Measurements from ENCODE around the gene DOCK3.

The DOCK3 gene

DNA sequence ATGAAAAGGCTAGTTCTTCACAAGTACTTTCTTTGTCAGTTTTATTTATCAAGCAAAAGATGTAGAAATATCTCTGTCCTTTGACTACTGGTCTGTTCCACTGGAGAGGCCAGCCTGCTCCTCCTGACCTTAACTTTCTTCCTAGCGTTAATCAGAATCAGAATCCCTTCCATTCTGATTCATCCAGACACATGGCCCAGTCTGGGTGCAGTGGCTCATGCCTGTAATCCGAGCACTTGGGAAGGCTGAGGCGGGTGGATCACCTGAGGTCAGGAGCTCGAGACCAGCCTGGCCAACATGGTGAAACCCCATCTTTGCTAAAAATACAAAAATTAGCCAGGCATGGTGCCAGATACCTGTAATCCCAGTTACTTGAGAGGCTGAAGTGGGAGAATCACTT is 678.4 kb downstream of the DOCK3 start:
- Histone ChIP-seq H3K36me3 (replicated peaks; ENCODE audit: low read depth, low read length) (no peaks in the 10 kb centered on the region), H3K27me3 (ENCODE audit: low read depth, low read length) (no peaks in the 10 kb centered on the region), H3K4me2 (ENCODE audit: low read length) (no peak overlapping the region), H3K27ac (ENCODE audit: low read length) (no peak overlapping the region), H4K20me1 (ENCODE audit: insufficient read depth, low read length) (no peaks in the 10 kb centered on the region), H2AFZ (ENCODE audit: low read depth, low read length) (no peak overlapping the region), H3K4me1 (ENCODE audit: low read length) (no peaks in the 10 kb centered on the region), H3K9me3 (ENCODE audit: insufficient read depth, low read length) (no peaks in the 10 kb centered on the region), H3K4me3 (ENCODE audit: low read length) (no peak overlapping the region), H3K9ac (ENCODE audit: low read length) (no peak overlapping the region), H3K79me2 (ENCODE audit: low read length) (no peaks in the 10 kb centered on the region)
- no peak for TF ChIP-seq EZH2phosphoT487 (IDR thresholded peaks at IDR 0.05; ENCODE audit: low read depth)
- TF ChIP-seq, protein P1, sequence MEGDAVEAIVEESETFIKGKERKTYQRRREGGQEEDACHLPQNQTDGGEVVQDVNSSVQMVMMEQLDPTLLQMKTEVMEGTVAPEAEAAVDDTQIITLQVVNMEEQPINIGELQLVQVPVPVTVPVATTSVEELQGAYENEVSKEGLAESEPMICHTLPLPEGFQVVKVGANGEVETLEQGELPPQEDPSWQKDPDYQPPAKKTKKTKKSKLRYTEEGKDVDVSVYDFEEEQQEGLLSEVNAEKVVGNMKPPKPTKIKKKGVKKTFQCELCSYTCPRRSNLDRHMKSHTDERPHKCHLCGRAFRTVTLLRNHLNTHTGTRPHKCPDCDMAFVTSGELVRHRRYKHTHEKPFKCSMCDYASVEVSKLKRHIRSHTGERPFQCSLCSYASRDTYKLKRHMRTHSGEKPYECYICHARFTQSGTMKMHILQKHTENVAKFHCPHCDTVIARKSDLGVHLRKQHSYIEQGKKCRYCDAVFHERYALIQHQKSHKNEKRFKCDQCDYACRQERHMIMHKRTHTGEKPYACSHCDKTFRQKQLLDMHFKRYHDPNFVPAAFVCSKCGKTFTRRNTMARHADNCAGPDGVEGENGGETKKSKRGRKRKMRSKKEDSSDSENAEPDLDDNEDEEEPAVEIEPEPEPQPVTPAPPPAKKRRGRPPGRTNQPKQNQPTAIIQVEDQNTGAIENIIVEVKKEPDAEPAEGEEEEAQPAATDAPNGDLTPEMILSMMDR (IDR thresholded peaks at IDR 0.05; ENCODE audit: low read depth, low read length): no peak

- Histone ChIP-seq H3K9me3 (ENCODE audit: insufficient read depth, low read length) (no peaks in the 10 kb centered on the region), H2AFZ (ENCODE audit: low read depth, low read length) (no peak overlapping the region), H3K27ac (ENCODE audit: low read length) (no peak overlapping the region), H3K4me1 (ENCODE audit: low read length) (no peaks in the 10 kb centered on the region), H3K36me3 (replicated peaks; ENCODE audit: low read depth, low read length) (no peaks in the 10 kb centered on the region), H3K9ac (ENCODE audit: low read length) (no peak overlapping the region), H3K27me3 (ENCODE audit: low read depth, low read length) (no peaks in the 10 kb centered on the region), H3K79me2 (ENCODE audit: low read length) (no peaks in the 10 kb centered on the region), H3K4me2 (ENCODE audit: low read length) (no peak overlapping the region), H4K20me1 (ENCODE audit: insufficient read depth, low read length) (no peaks in the 10 kb centered on the region), H3K4me3 (ENCODE audit: low read length) (no peak overlapping the region)
- no peak for TF ChIP-seq EZH2phosphoT487 (IDR thresholded peaks at IDR 0.05; ENCODE audit: low read depth)
- TF ChIP-seq, protein P1 (IDR thresholded peaks at IDR 0.05; ENCODE audit: low read depth, low read length): no peak
Measured at GRCh38 chr3:51353691-51354090, 679.0 kb downstream of the DOCK3 start.

DNA sequence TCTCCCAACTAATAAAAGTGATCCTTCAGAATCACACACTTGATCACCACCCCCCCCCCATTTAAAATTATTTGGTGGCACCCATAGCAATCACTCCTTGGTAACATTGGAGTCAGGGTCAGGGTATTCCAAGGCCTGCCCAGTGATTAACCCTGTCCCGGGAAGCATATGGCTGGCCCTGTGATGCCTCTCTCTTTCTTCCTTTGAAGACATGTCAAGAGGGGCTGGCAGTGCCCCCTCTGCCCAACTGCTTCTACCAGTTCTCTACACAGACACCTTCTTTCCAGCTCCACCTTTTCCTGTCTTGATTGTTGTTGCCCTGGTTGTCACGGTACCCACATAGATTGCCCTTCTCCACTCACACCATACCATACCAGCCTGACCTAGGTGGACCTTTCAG is 679.4 kb downstream of the DOCK3 start:
- TF ChIP-seq EZH2phosphoT487 (IDR thresholded peaks at IDR 0.05; ENCODE audit: low read depth): no peak
- TF ChIP-seq, protein P1 (IDR thresholded peaks at IDR 0.05; ENCODE audit: low read depth, low read length): no peak
- H3K4me3 ChIP-seq (ENCODE audit: low read length): no peak overlapping the region
- no peaks in the 10 kb centered on the region for H3K9me3 ChIP-seq (ENCODE audit: insufficient read depth, low read length)
- no peaks in the 10 kb centered on the region for H4K20me1 ChIP-seq (ENCODE audit: insufficient read depth, low read length)
- H3K4me1 ChIP-seq (ENCODE audit: low read length): no peaks in the 10 kb centered on the region
- no peak overlapping the region for H3K27ac ChIP-seq (ENCODE audit: low read length)
- H2AFZ ChIP-seq (ENCODE audit: low read depth, low read length): no peak overlapping the region
- no peaks in the 10 kb centered on the region for H3K36me3 ChIP-seq (replicated peaks; ENCODE audit: low read depth, low read length)
- H3K9ac ChIP-seq (ENCODE audit: low read length): no peak overlapping the region
- no peaks in the 10 kb centered on the region for H3K27me3 ChIP-seq (ENCODE audit: low read depth, low read length)
- H3K79me2 ChIP-seq (ENCODE audit: low read length): no peaks in the 10 kb centered on the region
- no peak overlapping the region for H3K4me2 ChIP-seq (ENCODE audit: low read length)

- TF ChIP-seq, protein P1 (IDR thresholded peaks at IDR 0.05; ENCODE audit: low read depth, low read length): no peak
- no peak for TF ChIP-seq EZH2phosphoT487 (IDR thresholded peaks at IDR 0.05; ENCODE audit: low read depth)
- H3K79me2 ChIP-seq (ENCODE audit: low read length): no peaks in the 10 kb centered on the region
- no peaks in the 10 kb centered on the region for H3K4me1 ChIP-seq (ENCODE audit: low read length)
- no peaks in the 10 kb centered on the region for H3K9me3 ChIP-seq (ENCODE audit: insufficient read depth, low read length)
- no peaks in the 10 kb centered on the region for H3K27me3 ChIP-seq (ENCODE audit: low read depth, low read length)
- H3K9ac ChIP-seq (ENCODE audit: low read length): no peak overlapping the region
- no peak overlapping the region for H2AFZ ChIP-seq (ENCODE audit: low read depth, low read length)
- H3K4me3 ChIP-seq (ENCODE audit: low read length): no peak overlapping the region
- no peak overlapping the region for H3K27ac ChIP-seq (ENCODE audit: low read length)
- no peaks in the 10 kb centered on the region for H3K36me3 ChIP-seq (replicated peaks; ENCODE audit: low read depth, low read length)
- no peak overlapping the region for H3K4me2 ChIP-seq (ENCODE audit: low read length)
- no peaks in the 10 kb centered on the region for H4K20me1 ChIP-seq (ENCODE audit: insufficient read depth, low read length)
Measured at GRCh38 chr3:51354731-51355615, 680.2 kb downstream of the DOCK3 start.
